Stimulated activated CD4-positive, alpha-beta T cell treated with anti-CD3 and anti-CD28 coated beads, Interleukin-4, amount 100 ng/mL, for 1 hour (primary cell): ENCODE measurements around the gene SORBS2.
"Not testable (repeated sequence)": the region's sequence is repeated elsewhere in the genome, so short reads cannot be mapped to it uniquely, and the experiment has no call there.

Experiments
- DNase-seq: peaks from one replicate; pipeline ENCODE4 v3.0.0-alpha.2; 2020

Gene SORBS2, protein sequence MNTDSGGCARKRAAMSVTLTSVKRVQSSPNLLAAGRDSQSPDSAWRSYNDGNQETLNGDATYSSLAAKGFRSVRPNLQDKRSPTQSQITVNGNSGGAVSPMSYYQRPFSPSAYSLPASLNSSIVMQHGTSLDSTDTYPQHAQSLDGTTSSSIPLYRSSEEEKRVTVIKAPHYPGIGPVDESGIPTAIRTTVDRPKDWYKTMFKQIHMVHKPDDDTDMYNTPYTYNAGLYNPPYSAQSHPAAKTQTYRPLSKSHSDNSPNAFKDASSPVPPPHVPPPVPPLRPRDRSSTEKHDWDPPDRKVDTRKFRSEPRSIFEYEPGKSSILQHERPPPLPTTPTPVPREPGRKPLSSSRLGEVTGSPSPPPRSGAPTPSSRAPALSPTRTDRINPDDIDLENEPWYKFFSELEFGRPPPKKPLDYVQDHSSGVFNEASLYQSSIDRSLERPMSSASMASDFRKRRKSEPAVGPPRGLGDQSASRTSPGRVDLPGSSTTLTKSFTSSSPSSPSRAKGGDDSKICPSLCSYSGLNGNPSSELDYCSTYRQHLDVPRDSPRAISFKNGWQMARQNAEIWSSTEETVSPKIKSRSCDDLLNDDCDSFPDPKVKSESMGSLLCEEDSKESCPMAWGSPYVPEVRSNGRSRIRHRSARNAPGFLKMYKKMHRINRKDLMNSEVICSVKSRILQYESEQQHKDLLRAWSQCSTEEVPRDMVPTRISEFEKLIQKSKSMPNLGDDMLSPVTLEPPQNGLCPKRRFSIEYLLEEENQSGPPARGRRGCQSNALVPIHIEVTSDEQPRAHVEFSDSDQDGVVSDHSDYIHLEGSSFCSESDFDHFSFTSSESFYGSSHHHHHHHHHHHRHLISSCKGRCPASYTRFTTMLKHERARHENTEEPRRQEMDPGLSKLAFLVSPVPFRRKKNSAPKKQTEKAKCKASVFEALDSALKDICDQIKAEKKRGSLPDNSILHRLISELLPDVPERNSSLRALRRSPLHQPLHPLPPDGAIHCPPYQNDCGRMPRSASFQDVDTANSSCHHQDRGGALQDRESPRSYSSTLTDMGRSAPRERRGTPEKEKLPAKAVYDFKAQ (N-terminal part only)

GRCh38 chr4:185811509-185812364 lies at the start of gene SORBS2:
Gene SORBS2 (minus strand): TSS chr4:185812194. CDS start chr4:185690571, 121,623 bp downstream.
- DNase-seq, result no peak

GRCh38 chr4:185859111-185859510 lies 47.1 kb upstream of the SORBS2 start:
- DNase-seq, result no peak

- not testable (repeated sequence) for DNase-seq
Observed at GRCh38 chr4:185857561-185857960, 45.6 kb upstream of the SORBS2 start.

DNA sequence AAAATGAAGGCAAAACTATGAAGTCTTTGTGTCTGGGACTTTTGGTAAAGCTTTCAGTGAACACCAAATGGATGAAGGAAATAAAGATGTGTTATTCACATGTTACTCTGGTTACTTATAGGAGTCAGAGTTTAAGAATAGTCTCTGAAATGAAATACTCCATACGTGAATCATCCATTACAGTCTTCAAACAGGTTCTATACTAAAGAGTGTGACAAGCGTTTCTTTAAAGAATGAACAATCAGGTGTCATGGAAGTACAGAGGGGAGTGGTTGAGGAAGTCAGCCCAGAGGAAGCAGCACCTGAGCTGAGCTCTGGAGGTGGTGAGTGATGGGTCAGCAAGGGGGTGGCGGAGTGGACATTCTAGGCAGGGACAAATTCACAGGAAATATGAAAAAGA lies 41.8 kb upstream of the SORBS2 start:
- no peak for DNase-seq

GRCh38 chr4:185852961-185853360 lies 41.0 kb upstream of the SORBS2 start:
- DNase-seq, result no peak

- no peak for DNase-seq
Observed at GRCh38 chr4:185849664-185850550, 37.9 kb upstream of the SORBS2 start.

- DNase-seq, result no peak
Observed at GRCh38 chr4:185847352-185848097, 35.5 kb upstream of the SORBS2 start.

DNA sequence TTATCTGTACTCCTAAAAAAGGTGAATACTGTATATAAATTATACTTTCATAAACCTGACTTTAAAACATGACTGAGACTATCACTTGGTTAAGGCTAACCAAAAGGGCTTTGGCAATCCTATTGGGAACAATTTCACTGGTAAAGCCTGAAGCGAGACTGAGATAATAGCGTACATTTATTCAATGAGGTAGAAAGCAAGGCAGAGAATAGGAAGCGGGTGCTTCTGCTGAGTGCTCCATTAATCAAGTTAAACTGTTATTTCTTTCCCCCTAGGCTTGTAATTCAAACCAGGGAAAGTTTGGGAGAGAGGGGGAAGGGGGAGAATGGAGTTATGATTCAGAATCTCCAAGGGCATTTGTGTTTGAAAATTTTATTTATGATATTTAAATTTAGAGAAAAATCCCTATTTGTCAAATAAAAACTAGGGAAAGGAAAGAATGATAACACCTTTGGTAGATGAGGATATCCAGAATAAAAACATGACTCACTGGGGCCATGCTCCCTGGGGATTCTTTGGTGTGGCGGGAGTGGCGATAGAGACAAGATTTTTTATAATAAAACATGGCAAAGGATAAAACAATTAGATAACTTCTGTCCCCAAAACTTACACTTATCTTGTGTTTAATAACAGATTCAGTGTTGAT lies 34.6 kb upstream of the SORBS2 start:
- DNase-seq, result no peak

GRCh38 chr4:185845966-185846365 lies 34.0 kb upstream of the SORBS2 start:
- no peak for DNase-seq

DNA sequence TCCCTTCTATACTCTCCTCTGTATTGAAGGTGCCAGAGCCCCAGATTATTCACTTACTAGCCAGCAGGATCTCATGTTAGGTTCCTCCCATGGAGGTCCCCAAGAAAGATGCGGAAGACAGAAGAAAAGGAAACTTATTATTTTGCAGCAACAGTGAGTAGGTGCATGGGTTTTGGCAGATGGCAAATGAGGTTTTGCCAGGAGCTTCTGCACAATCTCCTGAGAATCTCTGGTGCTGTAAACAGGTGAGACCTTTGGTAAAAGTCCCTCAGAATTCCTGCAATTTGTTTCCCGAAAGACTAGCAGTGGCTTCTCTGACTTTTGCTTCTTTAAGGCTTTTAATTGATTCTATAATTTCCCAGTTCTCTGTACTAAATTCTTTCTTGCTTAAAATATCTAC lies 29.5 kb upstream of the SORBS2 start:
- no peak for DNase-seq

GRCh38 chr4:185840953-185841352 lies 29.0 kb upstream of the SORBS2 start:
- DNase-seq, result no peak

DNA sequence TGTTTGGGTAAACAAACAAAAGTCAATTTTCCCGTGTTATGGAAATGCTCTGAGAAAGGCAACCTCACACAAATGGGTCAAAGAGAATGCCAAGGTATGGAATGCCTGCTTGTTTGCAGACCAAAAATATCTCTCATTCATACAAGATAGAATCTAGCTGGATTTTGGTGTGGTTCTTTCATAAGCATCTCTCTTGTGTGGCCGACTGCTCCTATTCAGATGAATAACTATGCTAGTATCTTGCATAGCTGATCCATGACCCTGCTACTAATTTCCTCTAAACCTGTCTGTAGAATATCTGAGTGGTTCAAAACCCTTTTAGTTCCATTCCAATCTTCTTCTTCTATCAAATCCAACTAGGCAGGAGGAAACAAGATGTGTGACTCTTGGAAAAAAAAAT lies 28.2 kb upstream of the SORBS2 start:
- no peak for DNase-seq

- no peak for DNase-seq
Observed at GRCh38 chr4:185839770-185840169, 27.8 kb upstream of the SORBS2 start.

- no peak for DNase-seq
Observed at GRCh38 chr4:185839194-185839712, 27.3 kb upstream of the SORBS2 start.

DNA sequence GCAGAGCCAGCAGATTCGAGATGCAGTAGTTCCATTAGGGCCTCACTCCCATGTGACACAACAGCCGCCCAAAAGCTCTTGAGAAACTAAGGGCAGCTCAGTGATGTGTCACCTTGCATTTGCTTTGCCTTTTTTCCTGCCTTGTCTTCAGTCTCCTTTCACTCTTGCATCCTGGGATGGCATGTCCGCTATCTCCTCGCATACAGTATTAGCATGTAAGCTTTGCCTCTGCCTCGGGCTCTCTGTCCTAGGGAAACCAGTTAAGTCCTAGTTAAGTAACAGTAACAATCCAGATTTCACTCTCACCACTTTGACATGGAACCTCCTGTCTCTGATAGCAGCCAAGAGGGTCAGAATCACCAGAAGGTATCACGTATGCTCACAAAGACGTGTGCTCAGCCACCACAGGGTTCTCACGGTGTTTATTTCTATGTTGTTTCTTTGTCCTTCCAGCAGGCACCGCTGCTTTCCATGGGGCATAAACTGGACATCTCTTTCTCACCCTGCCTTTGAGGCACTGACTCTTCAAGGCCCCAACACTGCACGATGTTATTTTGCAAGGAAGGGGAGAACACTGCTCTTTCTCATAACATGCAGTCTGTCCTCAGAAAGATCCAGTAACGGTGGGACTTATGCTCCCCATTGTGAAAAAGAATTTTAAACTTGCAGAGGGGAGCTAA lies 26.7 kb upstream of the SORBS2 start:
- no peak for DNase-seq

GRCh38 chr4:185838104-185838452 lies 26.1 kb upstream of the SORBS2 start:
- no peak for DNase-seq

DNA sequence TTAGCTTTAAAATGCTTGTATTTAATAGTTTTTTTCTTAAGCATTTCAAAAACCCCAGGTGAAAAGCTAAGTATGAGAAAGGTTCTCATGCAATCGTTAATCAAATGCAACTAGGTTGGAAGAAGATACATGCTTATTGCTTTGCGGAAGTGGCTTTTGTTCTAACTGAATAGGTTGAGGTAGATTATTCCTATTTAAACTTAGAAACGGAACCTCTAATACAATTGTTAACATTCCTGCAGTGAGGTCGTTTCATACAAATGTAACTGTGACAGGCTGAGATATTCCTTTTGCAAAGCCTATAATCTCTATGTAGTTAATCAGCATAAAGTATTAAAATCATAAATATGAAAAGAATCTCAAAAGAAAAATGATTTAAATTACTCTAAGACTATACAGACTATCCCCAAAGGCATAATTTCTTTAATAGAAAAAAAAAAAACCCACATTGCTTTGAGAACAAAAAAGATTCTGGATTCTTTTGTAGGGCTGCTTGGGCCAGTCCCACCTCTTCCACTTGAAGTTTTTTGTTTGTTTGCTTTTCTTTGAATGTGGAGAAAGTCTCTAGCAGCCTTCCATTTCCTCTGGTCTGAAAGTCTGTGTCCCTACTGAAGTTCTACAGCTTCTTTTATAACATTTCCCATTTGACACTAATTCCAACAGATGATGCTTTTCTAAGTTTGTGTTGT lies 25.6 kb upstream of the SORBS2 start:
- DNase-seq, result no peak

- DNase-seq, result no peak
Observed at GRCh38 chr4:185836241-185837084, 24.5 kb upstream of the SORBS2 start.
